ENCODE data around the gene CDC26. TPM values are rescaled to one million over a fixed set of nuclear protein-coding genes. Genes with fewer than 3 reads are reported as not detected.

CDC26 gene
- total and polyA plus RNA-seq, 2 experiments from 2014 or later, result 39.8 to 77.2 TPM

- WGBS (ENCODE audit: low lambda C conversion rate, missing lambda C conversion rate), result 90% methylated on average over 4 of the region's 4 CpGs
- no peaks in the 10 kb centered on the region for H3K9me2 ChIP-seq (replicated peaks; ENCODE audit: insufficient read depth)
- H3K9me3 ChIP-seq (ENCODE audit: low read depth), result no peaks in the 10 kb centered on the region
- peaks cover 27% of the 10 kb centered on the region for H3K79me2 ChIP-seq
- no peak for DNase-seq (ENCODE audit: low spot score)
- no peak overlapping the region for H3K27ac ChIP-seq
- no peak overlapping the region for H3K4me3 ChIP-seq
- no peaks in the 10 kb centered on the region for H3K27me3 ChIP-seq
- no peaks in the 10 kb centered on the region for H4K20me1 ChIP-seq (ENCODE audit: insufficient read depth, poor library complexity, severe bottlenecking)
- no peak overlapping the region for H3K4me2 ChIP-seq
- H3K4me1 ChIP-seq (ENCODE audit: insufficient read depth), result peaks cover 8% of the 10 kb centered on the region
- no peak overlapping the region for H2AFZ ChIP-seq
- H3K36me3 ChIP-seq (replicated peaks; ENCODE audit: insufficient read depth, low read depth), result no peaks in the 10 kb centered on the region
- TF ChIP-seq CTCF (IDR thresholded peaks at IDR 0.05; ENCODE audit: poor library complexity) (no peak), EZH2phosphoT487 (IDR thresholded peaks at IDR 0.05; ENCODE audit: low read depth, severe bottlenecking, unreplicated experiment) (no peak), EZH2 (IDR thresholded peaks at IDR 0.05; ENCODE audit: borderline replicate concordance) (no peak)
Observed at GRCh38 chr9:113278840-113279239, 3.5 kb upstream of the CDC26 start.

DNA sequence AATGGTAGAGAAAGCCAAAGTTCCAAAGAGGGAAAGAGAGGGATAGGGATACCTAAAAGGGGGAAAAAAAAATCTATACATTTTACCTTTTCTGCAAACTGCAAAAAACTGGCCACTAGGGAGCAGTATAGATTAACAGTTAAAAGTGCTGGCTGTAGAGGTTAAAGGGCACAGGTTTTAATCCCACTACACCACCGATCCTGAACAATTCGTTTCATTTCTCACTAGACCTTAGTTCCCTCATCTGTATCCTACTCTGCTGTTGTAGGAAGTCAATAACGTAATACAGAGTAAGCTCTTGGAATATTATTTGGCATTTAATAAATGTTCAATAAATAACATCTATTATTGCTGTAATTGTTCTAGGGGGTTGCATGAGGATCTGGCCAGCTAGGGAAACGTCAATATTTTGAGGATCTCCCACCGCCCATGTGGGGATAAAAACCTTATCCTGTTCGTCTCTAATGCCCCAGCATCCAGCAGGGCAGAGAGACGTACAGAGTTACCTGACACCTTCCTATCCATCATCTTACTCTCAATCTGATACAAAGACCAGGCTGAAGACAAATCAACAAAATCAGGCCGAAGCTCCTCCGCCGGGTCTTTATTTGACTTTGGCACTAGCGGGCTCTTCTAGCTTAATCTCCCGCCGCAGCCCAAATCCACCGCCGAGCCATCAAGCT is 757 bp downstream of the CDC26 start:
- Histone ChIP-seq H3K9me3 (ENCODE audit: low read depth) (no peaks in the 10 kb centered on the region), H3K27ac (peak overlapping the region; percentile 87), H3K27me3 (no peaks in the 10 kb centered on the region), H3K4me2 (peak overlapping the region; percentile 85), H3K79me2 (peaks cover 36% of the 10 kb centered on the region), H3K4me1 (ENCODE audit: insufficient read depth) (peaks cover 8% of the 10 kb centered on the region), H4K20me1 (ENCODE audit: insufficient read depth, poor library complexity, severe bottlenecking) (no peaks in the 10 kb centered on the region), H2AFZ (peak overlapping the region; percentile 50), H3K36me3 (replicated peaks; ENCODE audit: insufficient read depth, low read depth) (no peaks in the 10 kb centered on the region), H3K9me2 (replicated peaks; ENCODE audit: insufficient read depth) (no peaks in the 10 kb centered on the region), H3K4me3 (peak overlapping the region; percentile 19)
- DNase-seq (ENCODE audit: low spot score), result peak; percentile 86
- TF ChIP-seq EZH2phosphoT487 (IDR thresholded peaks at IDR 0.05; ENCODE audit: low read depth, severe bottlenecking, unreplicated experiment) (no peak), EZH2 (IDR thresholded peaks at IDR 0.05; ENCODE audit: borderline replicate concordance) (no peak), CTCF (IDR thresholded peaks at IDR 0.05; ENCODE audit: poor library complexity) (peak; percentile 79)
- under 1% methylated on average over 15 of the region's 15 CpGs for WGBS (ENCODE audit: low lambda C conversion rate, missing lambda C conversion rate)

DNA sequence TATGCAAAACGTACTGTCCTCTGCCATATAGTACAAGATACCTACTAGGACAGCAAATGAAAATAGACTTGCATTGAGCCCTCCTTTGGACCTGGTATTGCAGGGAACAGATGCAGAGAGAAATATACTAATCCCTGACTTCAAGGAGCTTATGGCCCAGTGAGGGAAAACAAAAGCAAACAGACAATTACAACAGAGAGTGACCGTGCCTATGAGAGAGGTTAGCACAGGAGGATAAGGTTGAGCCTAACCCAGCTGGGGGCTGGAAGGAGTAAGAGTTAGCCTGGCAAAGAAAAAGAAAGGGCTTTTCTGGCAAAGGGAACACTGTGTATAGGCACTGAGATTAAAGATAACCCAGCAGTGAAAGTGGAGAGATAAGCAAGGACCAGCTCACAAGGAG is 5.5 kb downstream of the CDC26 start:
- Histone ChIP-seq H3K4me2 (peak overlapping the region; percentile 33), H3K4me1 (ENCODE audit: insufficient read depth) (peaks cover 3% of the 10 kb centered on the region), H3K79me2 (peaks cover 14% of the 10 kb centered on the region), H3K4me3 (no peak overlapping the region), H3K27ac (no peak overlapping the region), H4K20me1 (ENCODE audit: insufficient read depth, poor library complexity, severe bottlenecking) (no peaks in the 10 kb centered on the region), H2AFZ (no peak overlapping the region), H3K9me3 (ENCODE audit: low read depth) (no peaks in the 10 kb centered on the region), H3K36me3 (replicated peaks; ENCODE audit: insufficient read depth, low read depth) (no peaks in the 10 kb centered on the region), H3K9me2 (replicated peaks; ENCODE audit: insufficient read depth) (no peaks in the 10 kb centered on the region), H3K27me3 (no peaks in the 10 kb centered on the region)
- TF ChIP-seq CTCF (IDR thresholded peaks at IDR 0.05; ENCODE audit: poor library complexity), result no peak
- no peak for TF ChIP-seq EZH2 (IDR thresholded peaks at IDR 0.05; ENCODE audit: borderline replicate concordance)
- no peak for TF ChIP-seq EZH2phosphoT487 (IDR thresholded peaks at IDR 0.05; ENCODE audit: low read depth, severe bottlenecking, unreplicated experiment)
- no peak for DNase-seq (ENCODE audit: low spot score)
- 88% methylated on average over 2 of the region's 2 CpGs for WGBS (ENCODE audit: low lambda C conversion rate, missing lambda C conversion rate)

All from hepatocyte (in vitro differentiated cells).